H9 (cell line): ENCODE data around the gene EEF1AKMT3. TPM values are rescaled to one million over a fixed set of nuclear protein-coding genes. Genes with fewer than 3 reads are reported as not detected.
"Not testable (repeated sequence)": the region's sequence is repeated elsewhere in the genome, so short reads cannot be mapped to it uniquely, and the experiment has no call there.

Experiments used
- DNase-seq: peaks from one replicate; pipeline ENCODE4 v3.0.0-alpha.2; 2017
- H2AFZ ChIP-seq: one replicate; pipeline ENCODE4 v1.6.1; 2013; ENCODE audit warnings: mild to moderate bottlenecking, low read length, control low read depth, moderate library complexity
- H2AK5ac ChIP-seq: 2 replicates; pipeline ENCODE4 v1.6.1; 2013; ENCODE audit warnings: low read length, control low read depth, mixed read lengths; ENCODE audit not compliant: insufficient read length
- H2BK120ac ChIP-seq: one replicate; pipeline ENCODE4 v1.6.1; 2013; ENCODE audit warnings: low read depth, mild to moderate bottlenecking, low read length, control low read depth, inconsistent platforms; ENCODE audit not compliant: poor library complexity, severe bottlenecking
- H2BK12ac ChIP-seq: 2 replicates; pipeline ENCODE4 v1.6.1; 2013; ENCODE audit warnings: low read length, control low read depth, mixed read lengths, low read depth; ENCODE audit not compliant: insufficient read length
- H2BK15ac ChIP-seq: 2 replicates; pipeline ENCODE4 v1.6.1; 2013; ENCODE audit warnings: low read depth, low read length, control low read depth
- H2BK20ac ChIP-seq: one replicate; pipeline ENCODE4 v1.6.1; 2013; ENCODE audit warnings: low read depth, mild to moderate bottlenecking, low read length, control low read depth, inconsistent platforms; ENCODE audit not compliant: poor library complexity, severe bottlenecking
- H2BK5ac ChIP-seq: 2 replicates; pipeline ENCODE4 v1.6.1; 2013; ENCODE audit warnings: low read length, control low read depth, mixed read lengths; ENCODE audit not compliant: insufficient read length
- H3K14ac ChIP-seq: 2 replicates; pipeline ENCODE4 v1.6.1; 2013; ENCODE audit warnings: low read length, control low read depth; ENCODE audit not compliant: insufficient read depth
- H3K18ac ChIP-seq: 2 replicates; pipeline ENCODE4 v1.6.1; 2013; ENCODE audit warnings: low read depth, mild to moderate bottlenecking, mixed read lengths, low read length, control low read depth; ENCODE audit not compliant: insufficient read length
- H3K23ac ChIP-seq: 2 replicates; pipeline ENCODE4 v1.6.1; 2013; ENCODE audit warnings: low read length, control low read depth, mixed read lengths, low read depth; ENCODE audit not compliant: insufficient read length
- H3K23me2 ChIP-seq: 2 replicates; pipeline ENCODE4 v1.6.1; 2013; ENCODE audit warnings: low read depth, mild to moderate bottlenecking, mixed read lengths, low read length, control low read depth; ENCODE audit not compliant: insufficient read length, poor library complexity, severe bottlenecking
- H3K27ac ChIP-seq: 2 replicates; pipeline ENCODE4 v1.5.1; 2013; ENCODE audit warnings: low read length, control low read depth, mixed read lengths, low read depth; ENCODE audit not compliant: insufficient read length
- H3K27me3 ChIP-seq: 2 replicates; pipeline ENCODE4 v1.6.1; 2013; ENCODE audit warnings: low read length, control low read depth, inconsistent platforms; ENCODE audit not compliant: insufficient read depth
- H3K4ac ChIP-seq: 2 replicates; pipeline ENCODE4 v1.6.1; 2013; ENCODE audit warnings: low read depth, mild to moderate bottlenecking, control low read depth, inconsistent platforms, low read length, moderate library complexity
- H3K4me1 ChIP-seq: 2 replicates; pipeline ENCODE4 v1.6.1; 2013; ENCODE audit warnings: low read length, control low read depth, inconsistent platforms; ENCODE audit not compliant: insufficient read depth
- H3K4me2 ChIP-seq: 2 replicates; pipeline ENCODE4 v1.6.1; 2013; ENCODE audit warnings: low read length, control low read depth, mixed read lengths; ENCODE audit not compliant: insufficient read length, insufficient read depth
- H3K56ac ChIP-seq: 2 replicates; pipeline ENCODE4 v1.6.1; 2013; ENCODE audit warnings: low read depth, mild to moderate bottlenecking, mixed read lengths, low read length, control low read depth; ENCODE audit not compliant: insufficient read length
- H3K79me1 ChIP-seq: 2 replicates; pipeline ENCODE4 v1.6.1; 2013; ENCODE audit warnings: low read depth, mild to moderate bottlenecking, moderate library complexity, low read length, control low read depth, inconsistent platforms; ENCODE audit not compliant: insufficient read depth, poor library complexity, severe bottlenecking
- H3K79me2 ChIP-seq: 2 replicates; pipeline ENCODE4 v1.6.1; 2013; ENCODE audit warnings: low read length, control low read depth, inconsistent platforms; ENCODE audit not compliant: insufficient read depth
- H3K9ac ChIP-seq: 2 replicates; pipeline ENCODE4 v1.6.1; 2013; ENCODE audit warnings: low read length, control low read depth, mixed read lengths; ENCODE audit not compliant: insufficient read length; ENCODE audit errors: extremely low read depth
- H3K9me3 ChIP-seq: one replicate; pipeline ENCODE4 v1.6.1; 2013; ENCODE audit warnings: low read depth, low read length, inconsistent platforms; ENCODE audit not compliant: control insufficient read depth
- H3T11ph ChIP-seq: one replicate; pipeline ENCODE4 v1.6.1; 2013; ENCODE audit warnings: mild to moderate bottlenecking, low read length, control low read depth, inconsistent platforms
- H4K20me1 ChIP-seq: one replicate; pipeline ENCODE4 v1.6.1; 2013; ENCODE audit not compliant: control insufficient read depth, insufficient read length, insufficient read depth
- H4K5ac ChIP-seq: 2 replicates; pipeline ENCODE4 v1.6.1; 2013; ENCODE audit warnings: low read depth, mild to moderate bottlenecking, mixed read lengths, low read length, control low read depth; ENCODE audit not compliant: insufficient read length
- H4K8ac ChIP-seq: replicated peaks from 2 replicates; pipeline ENCODE4 v1.6.1; 2013; ENCODE audit warnings: low read length, control low read depth, mixed read lengths, low read depth; ENCODE audit not compliant: insufficient read length
- H4K91ac ChIP-seq: 2 replicates; pipeline ENCODE4 v1.6.1; 2013; ENCODE audit warnings: low read depth, mild to moderate bottlenecking, moderate library complexity, mixed read lengths, low read length, control low read depth; ENCODE audit not compliant: insufficient read length
- H3K27ac Mint-ChIP-seq, 3 experiments: 2 replicates in 2 of 3; 3 replicates in 1 of 3; pipeline ENCODE4 v1.8.0; 2020 to 2021; ENCODE audit warnings: mixed read lengths in 3 of 3, mild to moderate bottlenecking in 1 of 3, moderate library complexity in 1 of 3
- H3K27me3 Mint-ChIP-seq: 2 replicates; pipeline ENCODE4 v1.8.0; 2021; ENCODE audit warnings: low read depth, mild to moderate bottlenecking, moderate library complexity, mixed read lengths
- H3K36me3 Mint-ChIP-seq, 3 experiments: 2 replicates in 2 of 3; 3 replicates in 1 of 3; pipeline ENCODE4 v1.8.0; 2020 to 2021; ENCODE audit warnings: low read depth in 3 of 3, mixed read lengths in 3 of 3; ENCODE audit not compliant: insufficient read depth in 1 of 3
- H3K4me1 Mint-ChIP-seq, 2 experiments: 2 replicates each; pipeline ENCODE4 v1.8.0; 2020; ENCODE audit warnings: mixed read lengths in 2 of 2
- H3K4me3 Mint-ChIP-seq, 2 experiments: 2 replicates in 1 of 2; 3 replicates in 1 of 2; pipeline ENCODE4 v1.8.0; 2020 to 2021; ENCODE audit warnings: mild to moderate bottlenecking in 2 of 2, mixed read lengths in 2 of 2, moderate library complexity in 1 of 2
- H3K9me3 Mint-ChIP-seq, 2 experiments: 2 replicates in 1 of 2; 3 replicates in 1 of 2; pipeline ENCODE4 v1.8.0; 2020; ENCODE audit warnings: mild to moderate bottlenecking in 2 of 2, mixed read lengths in 2 of 2, moderate library complexity in 1 of 2
- WGBS: extraction: QIAGEN DNeasy Blood & Tissue Kit; methylation state at CpG from one replicate; pipeline ENCODE4 v1.1.7; 2013; ENCODE audit warnings: missing lambda C conversion rate, low lambda C conversion rate, mixed read lengths; ENCODE audit not compliant: insufficient read length; ENCODE audit errors: extremely low coverage; 5-methylcytosine and 5-hydroxymethylcytosine counted together
- total RNA-seq: library from RNA; stranded (reverse); gene quantifications from 2 replicates; pipeline ENCODE4 v1.2.1, GENCODE V29; 2021

The EEF1AKMT3 gene
- total RNA-seq, 1 experiment from 2014 or later = 2.9 TPM

DNA sequence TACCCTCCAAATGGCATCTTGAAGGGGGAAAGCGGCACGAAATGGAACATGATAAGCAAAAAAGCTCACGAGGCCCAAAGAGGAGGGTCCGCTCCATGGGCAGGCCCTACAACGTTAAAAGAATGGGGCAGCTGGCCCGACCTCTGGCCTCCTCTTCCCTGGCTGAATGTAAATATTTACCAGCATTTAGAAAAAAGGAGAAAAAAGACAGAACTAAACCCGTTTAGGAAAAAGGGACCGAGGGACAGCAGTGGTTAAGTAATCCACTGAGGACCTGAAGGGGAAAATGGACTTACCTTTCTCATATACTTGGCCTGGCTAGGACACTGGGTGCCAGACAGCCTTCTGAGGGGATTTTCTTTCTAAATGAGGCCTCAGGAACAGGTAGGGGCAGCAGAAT lies 47.7 kb downstream of the EEF1AKMT3 start:
- H3K4me1 Mint-ChIP-seq, H4K8ac ChIP-seq, H3K23me2 ChIP-seq, H2BK5ac ChIP-seq, DNase-seq, H3K4me1 ChIP-seq, H3K4me2 ChIP-seq, H3K14ac ChIP-seq, H3K9me3 ChIP-seq, H3K23ac ChIP-seq, H3K27ac ChIP-seq, H2BK20ac ChIP-seq, H3T11ph ChIP-seq, H3K79me1 ChIP-seq, H3K9ac ChIP-seq, H3K4ac ChIP-seq, H3K56ac ChIP-seq, H3K27ac Mint-ChIP-seq, H2BK15ac ChIP-seq, H3K27me3 ChIP-seq, H3K27me3 Mint-ChIP-seq, H3K18ac ChIP-seq, H4K91ac ChIP-seq, H4K5ac ChIP-seq, H3K4me3 Mint-ChIP-seq, H4K20me1 ChIP-seq, H2AK5ac ChIP-seq, H2AFZ ChIP-seq, H3K79me2 ChIP-seq, H3K9me3 Mint-ChIP-seq, H2BK120ac ChIP-seq, H2BK12ac ChIP-seq: not testable (repeated sequence)
- WGBS = no CpG with 5 or more reads among the region's 8 CpGs
- peaks cover 22 to 45% (median 42%) of the 10 kb centered on the region in 3 experiments; a peak in 6 of 7 replicates for H3K36me3 Mint-ChIP-seq

DNA sequence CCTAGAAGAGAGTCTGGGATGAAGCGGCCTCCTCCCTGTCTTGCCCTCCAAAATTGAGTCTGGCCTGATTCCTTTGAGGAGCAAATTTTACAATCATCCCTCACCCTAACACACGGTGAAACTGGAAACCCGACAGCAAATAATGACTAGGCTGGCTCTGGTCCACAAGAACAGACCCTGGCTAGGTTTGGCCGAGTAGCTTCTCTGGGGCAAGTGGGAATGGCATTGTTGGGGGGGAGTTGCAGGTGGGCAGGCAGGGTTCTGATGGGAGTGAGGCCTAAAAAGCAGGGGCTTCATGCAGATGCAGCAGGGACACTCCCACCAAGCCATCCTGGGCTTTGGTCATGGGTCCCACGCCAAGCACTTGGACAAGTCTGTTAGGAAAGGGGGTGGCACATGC lies 48.6 kb downstream of the EEF1AKMT3 start:
- H3K9ac ChIP-seq, H3K23ac ChIP-seq, H2BK12ac ChIP-seq, H3K4me1 Mint-ChIP-seq, H3K27me3 Mint-ChIP-seq, H2BK5ac ChIP-seq, DNase-seq, H4K5ac ChIP-seq, H2AFZ ChIP-seq, H3K9me3 ChIP-seq, H3K4me2 ChIP-seq, H3K4ac ChIP-seq, H2BK15ac ChIP-seq, H4K20me1 ChIP-seq, H3K56ac ChIP-seq, H3K14ac ChIP-seq, H3T11ph ChIP-seq, H3K79me1 ChIP-seq, H3K27ac ChIP-seq, H3K9me3 Mint-ChIP-seq, H3K23me2 ChIP-seq, H4K8ac ChIP-seq, H4K91ac ChIP-seq, H3K27me3 ChIP-seq, H3K79me2 ChIP-seq, H3K4me3 Mint-ChIP-seq, H2AK5ac ChIP-seq, H2BK120ac ChIP-seq, H3K4me1 ChIP-seq, H2BK20ac ChIP-seq, H3K18ac ChIP-seq: not testable (repeated sequence)
- Mint-ChIP-seq H3K36me3 (peaks cover 29 to 54% (median 51%) of the 10 kb centered on the region in 3 experiments; a peak in 6 of 7 replicates), H3K27ac (peak overlapping the region in 1 of 3 experiments; percentile 66; a peak in 1 of 7 replicates)
- no CpG with 5 or more reads among the region's 5 CpGs for WGBS
